Islet precursor cell (in vitro differentiated cells): Measurements from ENCODE around the gene C7.
"Not testable (repeated sequence)": the region's sequence is repeated elsewhere in the genome, so short reads cannot be mapped to it uniquely, and the experiment has no call there.

Experiments
- DNase-seq: peaks from one replicate; pipeline ENCODE4 v3.0.0-alpha.2; 2018

C7 gene

DNA sequence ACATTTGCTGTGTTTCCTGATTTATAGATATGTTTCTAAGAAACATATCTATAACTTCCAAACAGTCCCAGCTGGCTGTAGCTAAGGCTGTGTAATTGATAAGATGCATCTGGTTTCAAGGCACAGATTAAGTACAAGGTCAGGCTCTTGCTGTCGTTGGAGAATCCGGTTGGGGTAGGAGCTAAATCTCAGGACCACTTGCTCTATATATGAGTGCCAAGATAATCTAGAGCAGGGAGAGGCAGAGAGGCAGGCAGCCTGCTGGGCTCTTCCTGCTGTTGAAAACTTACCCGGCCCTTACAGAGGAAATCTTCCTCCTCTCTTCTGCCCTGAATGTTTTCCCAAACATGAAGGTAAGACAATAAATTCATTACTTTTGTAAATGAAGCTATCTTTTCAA lies at the start of gene C7:
Gene C7, plus strand, starts transcription at position 234 of the 400 bp plus-strand sequence. Its CDS starts 114 bp downstream, at position 348.
- no peak for DNase-seq

DNA sequence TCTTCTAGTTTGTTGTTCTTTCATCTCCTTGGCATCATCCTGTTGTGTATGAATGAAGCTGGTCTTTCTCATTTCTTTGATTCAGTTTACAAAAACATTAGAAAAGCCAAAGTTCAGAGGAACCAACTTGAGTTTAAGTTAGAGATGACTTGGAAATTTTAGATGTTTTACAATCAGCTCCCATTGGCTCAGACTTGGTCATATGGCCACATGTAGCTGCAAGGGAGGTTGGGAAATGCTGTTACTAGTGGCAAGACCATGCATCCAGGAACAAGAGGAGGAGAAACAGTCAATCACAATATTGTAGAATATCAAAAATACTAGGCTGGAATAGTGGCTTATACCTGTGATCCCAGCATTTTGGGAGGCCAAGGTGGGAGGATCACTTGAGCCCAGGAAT lies 48.6 kb upstream of the C7 start:
- no peak for DNase-seq

DNA sequence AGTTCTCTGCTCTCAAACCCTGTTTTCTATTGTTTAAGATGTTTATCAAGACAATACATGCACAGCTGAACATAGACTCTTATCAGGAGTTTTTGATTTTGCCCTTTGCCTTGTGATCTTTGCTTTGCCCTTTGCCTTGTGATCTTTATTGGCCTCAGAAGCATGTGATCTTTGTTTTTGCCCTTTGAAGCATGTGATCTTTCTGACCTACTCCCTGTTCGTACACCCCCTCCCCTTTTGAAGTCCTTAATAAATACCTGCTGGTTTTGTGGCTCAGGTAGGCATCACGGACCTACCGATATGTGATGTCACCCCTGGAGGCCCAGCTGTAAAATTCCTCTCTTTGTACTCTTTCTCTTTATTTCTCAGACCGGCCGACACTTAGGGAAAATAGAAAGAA lies 44.3 kb upstream of the C7 start:
- not testable (repeated sequence) for DNase-seq

DNA sequence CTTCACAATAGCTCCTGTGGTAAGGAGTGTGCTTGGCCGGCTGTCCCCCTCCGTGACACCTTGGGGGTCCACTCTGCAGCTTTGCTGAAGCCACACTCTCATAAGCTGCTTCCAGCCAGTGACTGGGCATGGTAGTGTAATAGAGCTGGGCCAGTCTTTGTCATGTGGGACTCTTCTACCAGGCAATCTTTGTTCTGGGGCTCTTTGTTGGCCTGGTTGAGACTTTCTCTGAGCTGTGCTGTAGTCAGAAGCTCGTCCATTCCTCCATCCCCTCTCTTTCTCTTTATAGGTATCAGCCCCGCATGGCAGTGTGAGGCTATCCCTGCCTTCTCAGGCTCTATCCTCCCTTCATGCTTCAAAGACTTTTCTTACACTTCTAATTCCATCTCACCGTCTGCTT lies 42.5 kb upstream of the C7 start:
- no peak for DNase-seq

DNA sequence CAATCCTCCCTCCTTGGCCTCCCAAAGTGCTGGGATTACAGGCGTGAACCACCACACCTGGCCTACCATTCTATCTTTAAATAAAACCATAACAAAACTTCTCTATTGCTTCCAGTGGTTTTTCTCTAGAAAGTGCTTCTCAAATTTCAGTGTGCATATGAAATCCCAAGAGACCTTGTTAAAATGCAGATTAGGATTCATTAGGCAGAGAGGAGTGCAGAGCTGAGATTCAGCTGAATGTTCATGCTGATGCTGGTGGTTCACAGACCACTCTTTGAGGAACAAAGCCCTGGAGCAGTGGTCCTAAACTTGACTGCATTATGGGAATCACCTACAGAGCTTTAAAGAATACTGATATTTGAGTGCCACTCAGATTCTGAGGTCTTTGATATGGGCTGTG lies 39.9 kb upstream of the C7 start:
- DNase-seq, result no peak

DNA sequence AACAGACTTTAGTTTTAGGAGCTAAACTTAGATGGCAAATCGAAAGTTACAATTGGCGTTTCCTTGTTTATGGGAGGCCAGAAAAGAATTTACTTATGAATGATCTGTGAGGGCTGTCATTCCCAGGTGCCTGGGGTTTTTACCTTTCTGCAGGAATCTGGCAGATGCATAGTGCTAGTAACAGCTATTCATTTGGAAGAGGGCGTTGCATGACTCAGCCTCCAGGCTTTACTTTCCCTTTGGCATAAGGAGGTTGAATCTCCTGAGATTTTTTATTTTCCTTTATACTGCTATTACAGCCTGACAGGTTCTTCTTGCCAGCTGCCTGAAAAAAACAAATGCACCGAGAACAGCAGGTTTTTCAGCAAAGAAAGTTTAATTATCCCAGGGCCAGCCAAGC lies 38.1 kb upstream of the C7 start:
- DNase-seq, result peak; percentile 45

DNA sequence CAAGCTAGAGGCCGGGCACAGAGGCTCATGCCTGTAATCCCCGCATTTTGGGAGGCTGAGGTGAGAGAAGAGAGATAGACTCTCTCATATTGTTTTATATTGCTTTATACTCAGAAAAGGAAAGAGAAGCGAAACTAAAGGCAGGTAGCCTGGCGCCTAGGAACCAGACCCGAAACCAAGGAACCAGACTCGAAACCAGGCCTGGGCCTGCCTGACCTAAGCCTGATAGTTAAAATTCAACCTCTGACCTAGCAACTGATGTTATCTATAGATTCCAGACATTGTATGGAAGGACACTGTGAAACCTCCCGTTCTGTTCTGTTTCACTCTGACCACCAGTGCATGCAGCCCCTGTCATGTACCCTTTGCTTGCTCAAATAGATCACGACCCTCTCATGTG lies 37.0 kb upstream of the C7 start:
- DNase-seq, result peak; percentile 46

DNA sequence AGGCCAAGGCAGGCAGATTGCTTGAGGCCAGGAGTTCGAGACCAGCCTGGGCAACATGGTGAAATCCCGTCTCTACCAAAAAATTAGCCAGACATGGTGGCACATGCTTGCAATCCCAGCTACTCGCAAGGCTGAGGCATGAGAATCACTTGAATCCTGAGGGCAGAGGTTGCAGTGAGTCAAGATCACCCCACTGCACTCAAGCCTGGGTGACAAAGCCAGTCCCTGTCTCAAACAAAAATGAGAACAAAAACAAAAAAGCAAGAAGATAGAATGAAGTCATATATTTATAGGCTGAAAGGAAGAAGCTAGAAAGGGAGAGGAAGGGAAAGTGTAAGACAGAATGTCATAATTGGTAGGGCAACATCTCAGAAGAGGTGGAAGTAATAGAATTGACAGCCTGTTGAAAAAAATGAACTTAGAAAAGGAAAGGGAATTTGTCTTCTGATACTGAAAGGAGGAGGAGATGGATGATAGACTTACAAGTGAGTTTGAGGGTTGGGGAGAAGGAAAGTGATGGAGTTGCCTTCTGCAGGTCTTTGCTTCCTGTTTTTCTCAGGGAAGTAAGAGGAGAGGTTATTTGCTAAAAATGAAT lies 35.9 kb upstream of the C7 start:
- peak; percentile 6 for DNase-seq

DNA sequence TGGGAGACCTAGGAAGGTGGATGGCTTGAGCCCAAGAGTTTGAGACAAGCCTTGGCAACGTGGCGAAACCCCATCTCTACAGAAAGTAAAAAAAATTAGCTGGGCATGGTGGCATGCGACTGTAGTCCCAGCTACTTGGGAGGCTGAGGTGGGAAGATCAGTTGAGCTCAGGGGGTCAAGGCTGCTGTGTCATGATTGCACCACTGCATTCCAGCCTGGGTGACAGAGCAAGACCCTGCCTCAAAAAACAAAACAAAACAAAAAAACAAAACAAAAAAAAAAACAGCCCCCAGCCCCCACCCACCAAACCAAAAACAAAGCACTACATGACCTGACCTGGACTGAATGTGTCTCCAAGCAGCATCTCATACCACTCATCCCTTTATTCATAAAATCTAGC lies 33.3 kb upstream of the C7 start:
- peak; percentile 19 for DNase-seq

DNA sequence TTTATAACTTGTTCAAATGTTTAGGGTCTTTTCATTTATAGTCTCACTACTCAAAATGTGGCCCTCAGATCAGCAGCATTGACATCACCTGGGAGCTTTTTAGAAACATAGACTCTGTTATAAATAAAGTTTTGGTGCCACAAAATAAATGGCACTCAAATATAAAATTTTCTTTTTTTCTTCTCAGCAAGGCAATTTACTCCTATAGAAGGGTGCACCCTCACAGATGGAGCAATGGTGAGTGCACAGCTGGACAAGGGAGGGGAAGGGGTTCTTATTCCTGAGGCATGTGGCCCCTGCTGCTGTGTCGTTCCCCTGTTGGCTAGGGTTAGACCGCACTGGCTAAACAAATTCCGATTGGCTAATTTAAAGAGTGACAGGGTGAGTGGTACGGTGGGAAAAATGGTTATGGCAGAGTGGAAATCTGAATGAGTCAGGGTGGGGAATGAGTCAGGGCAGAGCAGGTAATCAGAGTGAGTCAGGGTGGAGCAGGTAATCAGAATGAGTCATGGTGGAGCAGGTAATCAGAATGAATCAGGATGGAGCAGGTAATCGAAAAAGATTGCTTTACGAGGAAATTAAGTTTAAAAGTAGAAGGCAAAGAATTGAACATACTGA lies 31.8 kb upstream of the C7 start:
- DNase-seq, result peak; percentile 53

DNA sequence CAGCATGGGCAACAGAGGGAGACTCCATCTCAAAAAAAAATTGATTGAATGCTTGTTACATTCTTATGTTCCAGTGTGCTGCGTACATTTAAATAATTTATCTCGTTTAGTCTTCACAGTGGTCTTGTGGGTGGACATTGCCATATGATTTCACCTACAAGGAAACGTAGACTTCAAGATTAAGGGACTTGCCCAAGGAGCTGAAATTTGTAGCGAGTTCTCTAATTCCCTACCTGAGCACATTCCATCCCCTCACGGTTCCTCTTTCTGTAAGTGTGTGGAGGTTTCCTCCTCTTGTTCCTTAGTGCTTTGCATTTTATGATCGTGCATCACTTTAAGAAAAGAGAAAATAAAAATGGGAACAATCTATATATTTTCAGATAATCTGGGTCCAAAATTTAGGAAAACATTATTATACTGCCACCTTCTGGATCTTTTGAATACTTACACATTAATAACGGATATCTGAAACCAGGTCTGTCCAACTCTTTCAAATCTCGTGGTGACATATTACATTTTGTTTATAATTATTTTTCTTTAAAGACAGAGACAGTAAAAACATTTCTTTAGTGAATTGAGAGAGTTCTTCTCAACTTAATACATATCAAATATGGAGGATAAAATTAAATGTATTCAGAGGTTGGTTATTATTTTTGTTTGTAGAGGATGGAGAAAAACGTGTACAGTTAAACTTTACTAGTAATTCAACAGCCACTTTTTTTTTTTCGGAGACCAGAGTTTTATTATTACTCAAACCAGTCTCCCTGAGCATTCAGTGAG lies 29.9 kb upstream of the C7 start:
- DNase-seq, result no peak

DNA sequence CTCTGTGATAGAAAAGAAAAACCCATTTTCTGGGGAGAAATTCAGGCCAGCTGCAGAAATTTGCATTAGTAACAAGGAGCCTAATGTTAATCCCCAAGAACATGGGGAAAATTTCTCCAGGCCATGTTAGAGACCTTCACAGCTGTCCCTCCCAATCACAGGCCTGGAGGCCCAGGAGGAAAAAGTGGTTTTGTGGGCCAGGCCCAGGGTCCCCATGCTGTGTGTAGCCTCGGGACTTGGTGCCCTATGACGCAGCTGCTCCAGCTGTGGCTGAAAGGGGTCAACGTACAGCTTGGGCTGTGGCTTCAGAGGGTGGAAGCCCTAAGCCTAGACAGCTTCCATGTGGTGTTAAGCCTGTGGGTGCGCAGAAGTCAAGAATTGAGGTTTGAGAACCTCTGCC lies 27.0 kb upstream of the C7 start:
- peak; percentile 13 for DNase-seq

DNA sequence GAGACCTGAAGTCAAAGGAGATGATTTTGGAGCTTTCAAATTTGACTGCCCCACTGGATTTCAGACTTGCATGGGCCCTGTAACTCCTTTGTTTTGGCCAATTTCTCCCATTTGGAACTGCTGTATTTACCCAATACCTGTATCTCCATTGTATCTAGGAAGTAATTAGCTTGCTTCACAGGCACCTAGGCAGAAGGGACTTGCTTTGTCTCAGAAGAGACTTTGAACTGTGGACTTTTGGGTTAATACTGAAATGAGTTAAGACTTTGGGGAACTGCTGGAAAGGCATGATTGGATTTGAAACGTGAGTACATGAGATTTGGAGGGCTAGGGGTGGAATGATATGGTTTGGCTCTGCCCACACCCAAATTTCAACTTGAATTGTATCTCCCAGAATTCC lies 26.2 kb upstream of the C7 start:
- peak; percentile 7 for DNase-seq

DNA sequence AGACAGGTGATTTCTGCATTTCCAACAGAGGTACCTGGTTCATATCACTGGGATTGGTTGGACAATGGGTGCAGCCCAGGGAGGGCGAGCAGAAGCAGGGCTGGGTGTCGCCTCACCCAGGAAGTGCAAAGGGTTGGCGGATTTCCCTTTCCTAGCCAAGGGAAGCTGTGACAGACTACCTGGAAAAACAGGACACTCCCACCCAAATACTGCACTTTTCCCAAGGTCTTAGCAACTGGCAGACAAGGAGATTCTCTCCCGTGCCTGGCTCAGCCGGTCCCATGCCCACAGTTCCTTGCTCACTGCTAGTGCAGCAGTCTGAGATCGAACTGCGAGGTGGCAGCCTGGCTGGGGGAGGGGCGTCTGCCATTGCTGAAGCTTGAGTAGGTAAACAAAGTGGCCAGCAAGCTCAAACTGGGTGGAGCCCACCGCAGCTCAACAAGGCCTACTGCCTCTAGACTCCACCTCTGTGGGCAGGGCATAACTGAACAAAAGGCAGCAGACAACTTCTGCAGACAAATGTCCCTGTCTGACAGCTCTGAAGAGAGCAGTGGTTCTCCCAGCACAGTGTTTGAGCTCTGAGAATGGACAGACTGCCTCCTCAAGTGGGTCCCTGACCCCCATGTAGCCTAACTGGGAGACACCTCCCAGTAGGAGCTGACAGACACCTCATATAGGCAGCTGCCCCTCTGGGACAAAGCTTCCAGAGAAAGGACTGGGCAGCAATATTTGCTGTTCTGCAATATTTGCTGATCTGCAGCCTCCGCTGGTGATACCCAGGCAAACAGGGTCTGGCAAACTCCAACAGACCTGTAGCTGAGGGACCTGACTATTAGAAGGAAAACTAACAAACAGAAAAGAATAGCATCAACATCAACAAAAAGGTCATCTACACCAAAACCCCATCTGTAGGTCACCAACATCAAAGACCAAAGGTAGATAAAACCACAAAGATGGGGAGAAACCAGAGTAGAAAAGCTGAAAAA lies 13.6 kb upstream of the C7 start:
- DNase-seq, result not testable (repeated sequence)

DNA sequence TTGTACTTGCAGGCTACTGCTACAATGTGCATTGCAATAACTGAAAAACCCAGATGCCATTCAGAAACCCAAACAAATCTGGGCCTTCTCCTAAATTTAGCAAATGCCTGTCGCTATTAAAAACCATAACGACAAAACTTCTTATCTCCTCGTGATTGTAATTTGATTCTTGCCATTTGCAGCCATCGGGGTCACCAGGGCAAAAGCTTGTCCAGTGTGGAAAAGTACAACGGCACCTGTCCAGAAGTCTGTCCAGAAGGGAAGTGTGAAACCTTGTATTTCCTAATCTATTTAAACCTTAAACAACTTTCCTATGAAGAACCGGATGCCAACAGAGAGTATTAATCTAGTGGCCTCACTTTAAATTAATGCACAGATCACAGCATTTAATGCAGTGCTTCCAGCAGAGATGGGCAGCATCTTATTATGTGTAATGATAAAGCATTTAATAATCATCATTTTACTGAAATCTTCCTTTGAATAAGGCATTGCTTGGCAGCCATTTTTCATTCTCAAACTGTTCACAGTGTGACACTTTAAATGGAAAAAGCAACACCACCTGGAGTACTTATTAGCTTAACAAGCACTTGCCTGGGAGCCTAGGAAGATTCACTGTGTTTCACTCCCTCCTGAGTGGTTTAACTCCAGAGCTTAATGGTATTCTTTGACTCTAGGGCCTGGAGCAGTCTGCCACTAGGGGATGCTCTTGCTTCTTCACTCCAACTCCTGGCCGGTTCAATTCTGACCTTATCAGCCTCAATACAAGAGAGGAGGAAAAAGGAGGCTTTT lies 4.9 kb upstream of the C7 start:
- DNase-seq, result peak; percentile 80

DNA sequence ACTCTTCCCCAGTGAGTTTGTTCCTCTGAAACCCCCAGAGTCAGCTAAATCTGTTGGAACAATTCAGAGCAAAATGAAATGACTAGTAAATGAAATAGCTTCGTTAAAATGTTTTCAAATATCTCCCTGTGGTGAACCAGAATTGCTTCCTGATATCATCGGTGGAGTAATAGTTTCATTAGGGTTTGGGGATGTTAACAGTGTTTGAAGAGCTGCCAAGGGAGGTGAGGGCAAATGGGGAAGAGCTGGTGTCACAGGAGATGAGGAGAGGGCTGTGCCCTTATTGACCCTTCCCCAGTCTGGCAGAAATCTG lies 4.3 kb upstream of the C7 start:
- no peak for DNase-seq

DNA sequence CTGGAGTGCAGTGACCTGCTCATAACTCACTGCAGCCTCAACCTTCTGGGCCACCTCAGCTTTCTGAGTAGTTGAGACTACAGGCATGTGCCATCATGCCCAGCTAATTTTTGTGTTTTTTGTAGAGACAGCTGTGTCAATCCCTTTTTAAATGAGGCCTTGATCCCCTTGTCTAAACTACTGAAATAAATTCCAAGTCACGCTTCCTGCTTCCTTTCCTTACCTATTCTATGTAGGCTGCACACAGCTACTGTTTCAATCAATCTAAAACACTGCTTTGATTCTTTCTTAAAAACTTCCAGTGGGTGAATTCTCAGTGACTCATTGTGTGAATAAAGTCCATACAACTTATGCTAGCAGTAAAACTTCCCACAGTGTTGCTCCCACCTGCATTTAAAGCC lies 2.9 kb upstream of the C7 start:
- DNase-seq, result no peak

DNA sequence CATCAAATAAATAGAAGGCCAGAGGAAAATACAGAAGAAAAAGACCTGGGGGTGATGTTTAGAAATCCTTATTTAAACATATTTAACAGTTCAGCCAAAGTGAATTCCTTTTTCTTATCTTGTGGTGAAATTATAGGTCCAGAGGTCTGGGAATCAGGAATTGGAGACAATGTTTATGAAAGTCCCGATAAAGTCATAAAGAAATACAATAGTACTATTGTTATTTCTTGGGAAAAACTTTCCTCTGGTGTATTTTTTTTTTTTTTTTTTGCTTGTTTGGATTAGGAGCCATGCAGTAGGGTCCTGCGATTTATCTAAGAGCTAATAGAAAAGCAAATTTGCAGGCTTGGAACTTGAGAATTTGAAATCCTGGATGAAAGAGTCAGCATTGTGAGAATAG lies 426 bp downstream of the C7 start:
- no peak for DNase-seq

DNA sequence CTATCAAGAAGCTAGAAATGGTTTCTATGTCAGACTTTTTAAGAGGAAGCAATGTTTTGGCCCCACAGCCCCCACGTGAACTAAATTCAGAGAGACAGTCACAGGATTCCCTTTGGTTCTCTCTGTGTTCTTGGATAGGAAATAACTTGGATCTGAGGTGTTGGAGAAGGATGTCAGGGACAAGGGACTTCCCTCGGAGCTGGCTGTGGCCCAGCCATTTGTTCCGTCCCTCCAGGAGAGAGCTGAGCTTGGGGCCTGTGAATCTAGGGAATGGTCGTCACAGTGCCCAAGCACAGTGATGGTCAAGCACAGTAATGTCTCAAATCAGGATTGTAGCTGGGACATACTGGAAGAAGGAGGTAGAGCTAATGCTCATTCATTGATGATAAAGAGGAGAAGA lies 2.0 kb downstream of the C7 start:
- DNase-seq, result no peak

DNA sequence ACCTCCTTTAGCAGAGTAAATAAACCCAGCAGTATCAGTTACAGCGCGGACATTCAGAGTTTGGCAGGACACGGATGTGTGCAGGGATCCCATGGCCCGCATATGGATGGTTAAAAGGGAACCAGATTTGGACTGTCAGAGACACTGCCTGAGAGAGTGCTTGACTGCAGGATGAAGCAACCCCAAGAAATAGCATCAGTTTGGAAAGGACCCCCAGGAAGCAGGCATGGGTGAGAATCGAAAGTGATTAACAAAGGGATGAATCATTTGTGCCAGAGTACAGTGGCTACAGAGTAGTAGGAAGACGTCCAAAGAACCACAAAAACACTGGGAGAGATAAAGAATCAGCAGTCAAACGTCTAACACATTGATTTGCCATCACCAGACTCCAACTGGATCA lies 5.5 kb downstream of the C7 start:
- DNase-seq, result no peak

DNA sequence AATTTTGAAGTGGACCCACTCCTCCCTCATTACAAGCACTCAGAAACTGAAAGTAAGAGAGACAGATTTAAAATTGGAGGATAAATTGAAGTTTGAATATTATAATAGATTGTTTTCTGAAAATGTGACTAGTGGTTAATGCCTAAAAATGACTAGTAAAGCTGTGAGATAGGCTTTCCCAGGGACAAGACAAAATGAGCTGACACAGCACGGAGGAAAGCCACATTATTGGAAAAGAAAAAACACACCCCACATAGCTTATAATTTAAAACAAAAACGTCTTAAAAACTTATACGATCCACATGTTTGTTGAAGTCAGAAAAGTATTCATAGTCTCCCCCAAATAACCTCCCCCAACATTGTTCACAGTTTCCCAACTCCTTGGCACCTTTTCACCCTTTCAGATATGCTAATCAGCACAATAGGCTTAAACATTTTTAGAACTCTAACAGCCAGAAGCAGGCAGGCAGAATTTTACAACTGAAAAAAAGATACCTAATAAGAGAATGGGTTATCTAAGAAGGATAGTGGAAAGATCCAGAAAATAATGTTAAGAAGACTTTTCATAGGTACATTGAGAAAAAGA lies 6.1 kb downstream of the C7 start:
- DNase-seq, result no peak

DNA sequence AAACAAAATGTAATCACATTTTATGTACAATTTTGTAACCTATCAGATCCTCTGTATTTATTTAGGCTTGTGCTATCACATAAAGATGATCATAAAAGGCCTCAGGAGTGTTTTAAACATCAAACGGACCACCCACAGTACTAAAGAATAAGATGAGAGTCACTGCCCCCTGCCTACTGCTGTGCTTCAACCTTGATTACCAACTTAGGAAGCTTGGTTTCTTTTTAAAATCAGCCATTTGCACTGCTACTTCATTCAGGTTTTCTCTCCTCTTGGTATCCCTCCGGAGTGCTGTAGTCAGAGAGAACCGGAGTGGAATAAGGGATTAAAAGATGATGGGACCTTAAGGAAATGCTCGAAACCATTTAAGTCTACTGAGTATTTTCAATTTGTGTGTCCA lies 6.9 kb downstream of the C7 start:
- DNase-seq, result no peak
